Measurements from ENCODE around the gene NTN1.

NTN1 gene

GRCh38 chr17:9003355-9004131, 17.8 kb upstream of the NTN1 start:
- Histone ChIP-seq H3K27ac (no peak overlapping the region), H3K4me2 (peak overlapping the region; percentile 81 to 97 (median 86)), H3K36me3 (no peaks in the 10 kb centered on the region), H3K4me3 (peak overlapping the region; percentile 49 to 67 (median 54)), H3K27me3 (peaks cover 71 to 94% (median 85%) of the 10 kb centered on the region in 11 experiments), H3K4me1 (peaks cover 18 to 32% (median 24%) of the 10 kb centered on the region in 10 experiments; a peak in 19 of 20 replicates), H3K9me3 (replicated peaks in 1 of 11) (peaks cover 8 to 17% (median 11%) of the 10 kb centered on the region in 11 experiments; a peak in 16 of 22 replicates), H4K20me1 (peaks cover 0 to 35% (median 26%) of the 10 kb centered on the region in 11 experiments; a peak in 15 of 22 replicates), H3K9ac (peak overlapping the region in 6 of 11 experiments; percentile 9 to 60 (median 44); a peak in 4 of 22 replicates)
- TF ChIP-seq Cebpa-rat (IDR thresholded peaks at IDR 0.05) = no peak

GRCh38 chr17:9004132-9004960, 17.0 kb upstream of the NTN1 start:
- peaks cover 8 to 17% (median 11%) of the 10 kb centered on the region in 11 experiments; a peak in 16 of 22 replicates for H3K9me3 ChIP-seq (replicated peaks in 1 of 11)
- peak overlapping the region; percentile 81 to 97 (median 86); a peak in 21 of 22 replicates for H3K4me2 ChIP-seq
- H3K9ac ChIP-seq = no peak overlapping the region; a peak in 1 of 22 replicates
- H3K4me1 ChIP-seq = peaks cover 18 to 36% (median 24%) of the 10 kb centered on the region in 10 experiments; a peak in 19 of 20 replicates
- H3K27me3 ChIP-seq = peaks cover 72 to 96% (median 85%) of the 10 kb centered on the region in 11 experiments
- H4K20me1 ChIP-seq = peaks cover 0 to 35% (median 26%) of the 10 kb centered on the region in 11 experiments; a peak in 15 of 22 replicates
- H3K36me3 ChIP-seq = no peaks in the 10 kb centered on the region
- H3K27ac ChIP-seq = no peak overlapping the region
- peak overlapping the region; percentile 5 to 67 (median 54); a peak in 16 of 20 replicates for H3K4me3 ChIP-seq
- no peak for TF ChIP-seq Cebpa-rat (IDR thresholded peaks at IDR 0.05)

- H3K4me1 ChIP-seq = peaks cover 18 to 39% (median 25%) of the 10 kb centered on the region in 10 experiments; a peak in 19 of 20 replicates
- no peak overlapping the region for H3K27ac ChIP-seq
- H3K36me3 ChIP-seq = no peaks in the 10 kb centered on the region
- peaks cover 70 to 96% (median 87%) of the 10 kb centered on the region in 11 experiments for H3K27me3 ChIP-seq
- no peak overlapping the region for H3K4me2 ChIP-seq
- no peak overlapping the region; a peak in 1 of 20 replicates for H3K4me3 ChIP-seq
- no peak overlapping the region for H3K9ac ChIP-seq
- peaks cover 0 to 35% (median 26%) of the 10 kb centered on the region in 11 experiments; a peak in 15 of 22 replicates for H4K20me1 ChIP-seq
- no peak for TF ChIP-seq Cebpa-rat (IDR thresholded peaks at IDR 0.05)
- peaks cover 6 to 14% (median 8%) of the 10 kb centered on the region in 11 experiments; a peak in 16 of 22 replicates for H3K9me3 ChIP-seq (replicated peaks in 1 of 11)
Measured at GRCh38 chr17:9004961-9005285, 16.4 kb upstream of the NTN1 start.

DNA sequence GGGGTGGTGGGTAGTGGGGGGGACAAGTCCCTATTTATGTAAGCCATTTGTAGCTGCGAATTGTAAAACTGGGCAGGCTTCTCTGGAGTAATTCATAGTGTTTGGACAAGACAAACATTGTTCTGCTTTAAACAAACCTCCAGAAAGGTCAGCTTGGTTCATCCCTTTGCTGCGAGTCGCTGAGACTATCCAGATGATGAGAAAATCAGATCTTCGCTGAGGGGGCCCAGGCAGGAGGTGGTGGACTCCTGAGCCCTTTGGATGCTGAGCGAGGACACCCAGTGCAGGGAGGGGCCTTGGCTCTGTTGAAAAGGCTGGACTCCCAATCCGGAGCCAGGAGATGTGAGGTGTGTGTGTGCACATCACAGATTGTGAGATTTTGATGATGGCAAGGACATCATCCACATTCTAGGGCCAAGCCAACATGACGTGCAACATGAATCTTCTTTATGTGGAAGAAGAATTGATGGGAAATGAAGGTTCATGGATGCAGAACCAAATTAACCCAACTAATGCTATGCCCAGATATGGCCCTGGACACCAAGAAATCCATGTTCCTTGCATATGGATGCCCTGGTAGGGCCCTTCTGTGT, 15.0 kb upstream of the NTN1 start:
- Histone ChIP-seq H3K9ac (no peak overlapping the region), H3K4me3 (no peak overlapping the region), H3K9me3 (replicated peaks in 1 of 11) (0 out of 22 replicates have a peak, but pooled peaks cover 0 to under 1% (median 0%) of the 10 kb centered on the region in 11 experiments), H3K4me1 (peaks cover 18 to 43% (median 25%) of the 10 kb centered on the region in 10 experiments; a peak in 19 of 20 replicates), H3K27ac (no peak overlapping the region), H3K4me2 (no peak overlapping the region), H3K36me3 (no peaks in the 10 kb centered on the region), H3K27me3 (peaks cover 57 to 92% (median 78%) of the 10 kb centered on the region in 11 experiments), H4K20me1 (peaks cover 0 to 35% (median 26%) of the 10 kb centered on the region in 11 experiments; a peak in 15 of 22 replicates)
- TF ChIP-seq Cebpa-rat (IDR thresholded peaks at IDR 0.05) = no peak

- Histone ChIP-seq H4K20me1 (peaks cover 0 to 34% (median 26%) of the 10 kb centered on the region in 11 experiments; a peak in 15 of 22 replicates), H3K27ac (no peak overlapping the region), H3K4me1 (peaks cover 18 to 37% (median 25%) of the 10 kb centered on the region in 10 experiments; a peak in 19 of 20 replicates), H3K36me3 (no peaks in the 10 kb centered on the region), H3K9me3 (replicated peaks in 1 of 11) (no peaks in the 10 kb centered on the region), H3K9ac (no peak overlapping the region), H3K27me3 (peaks cover 49 to 83% (median 69%) of the 10 kb centered on the region in 11 experiments), H3K4me2 (no peak overlapping the region), H3K4me3 (no peak overlapping the region)
- TF ChIP-seq Cebpa-rat (IDR thresholded peaks at IDR 0.05) = no peak
Measured at GRCh38 chr17:9007052-9007714, 14.1 kb upstream of the NTN1 start.

- H3K9me3 ChIP-seq (replicated peaks in 1 of 11) = no peaks in the 10 kb centered on the region
- peaks cover 30 to 63% (median 50%) of the 10 kb centered on the region in 11 experiments for H3K27me3 ChIP-seq
- H3K4me1 ChIP-seq = peaks cover 1 to 18% (median 7%) of the 10 kb centered on the region in 10 experiments; a peak in 13 of 20 replicates
- peaks cover 0 to 16% (median 8%) of the 10 kb centered on the region in 11 experiments; a peak in 14 of 22 replicates for H4K20me1 ChIP-seq
- H3K4me2 ChIP-seq = 0 out of 22 replicates have a peak overlapping the region, but pooled peaks of 1 of the 11 experiments have one; percentile 18
- H3K36me3 ChIP-seq = no peaks in the 10 kb centered on the region
- no peak overlapping the region for H3K4me3 ChIP-seq
- no peak overlapping the region for H3K9ac ChIP-seq
- no peak for TF ChIP-seq Cebpa-rat (IDR thresholded peaks at IDR 0.05)
- H3K27ac ChIP-seq = no peak overlapping the region
Measured at GRCh38 chr17:9009096-9009495, 12.2 kb upstream of the NTN1 start.

DNA sequence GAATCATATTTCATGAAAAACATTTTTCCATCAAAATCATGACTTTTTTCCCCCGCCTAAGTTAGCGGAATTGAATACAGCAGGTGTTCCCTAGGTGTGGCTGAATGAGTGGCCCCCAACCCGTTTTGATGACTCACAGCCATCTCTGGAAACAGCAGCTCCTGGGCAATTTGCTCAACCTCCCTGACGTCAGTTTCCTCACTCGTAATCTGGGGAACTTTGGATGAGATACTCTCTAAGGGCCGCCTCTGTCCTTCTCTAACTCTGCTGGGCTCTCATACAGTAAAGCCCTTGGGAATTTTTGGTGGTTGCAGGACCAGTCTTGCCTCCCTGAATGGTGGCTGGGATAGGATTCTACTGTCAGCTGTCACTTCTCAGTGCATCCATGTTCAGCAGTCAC, 11.6 kb upstream of the NTN1 start:
- Histone ChIP-seq H3K9ac (no peak overlapping the region), H3K9me3 (replicated peaks in 1 of 11) (no peaks in the 10 kb centered on the region), H4K20me1 (peaks cover 0 to 9% (median 2%) of the 10 kb centered on the region in 11 experiments; a peak in 10 of 22 replicates), H3K27me3 (peaks cover 24 to 57% (median 44%) of the 10 kb centered on the region in 11 experiments), H3K4me3 (no peak overlapping the region), H3K4me1 (peaks cover 0 to 13% (median 2%) of the 10 kb centered on the region in 10 experiments; a peak in 5 of 20 replicates), H3K4me2 (peak overlapping the region in 3 of 11 experiments; percentile 11 to 27 (median 11); a peak in 3 of 22 replicates), H3K27ac (no peak overlapping the region), H3K36me3 (no peaks in the 10 kb centered on the region)
- TF ChIP-seq Cebpa-rat (IDR thresholded peaks at IDR 0.05) = no peak

GRCh38 chr17:9011001-9011400, 10.3 kb upstream of the NTN1 start:
- H4K20me1 ChIP-seq = peaks cover 0 to 3% (median 0%) of the 10 kb centered on the region in 11 experiments; a peak in 3 of 22 replicates
- peaks cover 0 to 13% (median 2%) of the 10 kb centered on the region in 10 experiments; a peak in 5 of 20 replicates for H3K4me1 ChIP-seq
- no peak for TF ChIP-seq Cebpa-rat (IDR thresholded peaks at IDR 0.05)
- no peak overlapping the region for H3K4me3 ChIP-seq
- no peaks in the 10 kb centered on the region for H3K9me3 ChIP-seq (replicated peaks in 1 of 11)
- no peaks in the 10 kb centered on the region for H3K36me3 ChIP-seq
- H3K9ac ChIP-seq = no peak overlapping the region
- no peak overlapping the region for H3K4me2 ChIP-seq
- H3K27ac ChIP-seq = no peak overlapping the region
- H3K27me3 ChIP-seq = peaks cover 12 to 45% (median 31%) of the 10 kb centered on the region in 11 experiments
